GM21447 (cell line): ENCODE data around the gene DSCAM.
"Not testable (repeated sequence)": the region's sequence is repeated elsewhere in the genome, so short reads cannot be mapped to it uniquely, and the experiment has no call there.

Experiments
- ATAC-seq: cut with Tn5 transposase; IDR thresholded peaks from one replicate; pipeline ENCODE4 v1.9.1; 2021; ENCODE audit not compliant: unreplicated experiment

DSCAM gene

GRCh38 chr21:40846587-40847411 is at the start of gene DSCAM:
TSS of gene DSCAM (minus strand) at chr21:40847158. CDS start at chr21:40846661, 497 bp downstream.
- ATAC-seq, result no peak

GRCh38 chr21:40895697-40896096 is 48.7 kb upstream of the DSCAM start:
- ATAC-seq, result not testable (repeated sequence)

GRCh38 chr21:40886931-40887330 is 40.0 kb upstream of the DSCAM start:
- no peak for ATAC-seq

- no peak for ATAC-seq
Measured at GRCh38 chr21:40886006-40886405, 39.0 kb upstream of the DSCAM start.

- ATAC-seq, result no peak
Measured at GRCh38 chr21:40882192-40882915, 35.4 kb upstream of the DSCAM start.

GRCh38 chr21:40881767-40882166 is 34.8 kb upstream of the DSCAM start:
- no peak for ATAC-seq

- ATAC-seq, result no peak
Measured at GRCh38 chr21:40871099-40871498, 24.1 kb upstream of the DSCAM start.

GRCh38 chr21:40863839-40864238 is 16.9 kb upstream of the DSCAM start:
- no peak for ATAC-seq

- ATAC-seq, result no peak
Measured at GRCh38 chr21:40858517-40858916, 11.6 kb upstream of the DSCAM start.

- ATAC-seq, result no peak
Measured at GRCh38 chr21:40853956-40854688, 7.2 kb upstream of the DSCAM start.

- ATAC-seq, result no peak
Measured at GRCh38 chr21:40852563-40852962, 5.6 kb upstream of the DSCAM start.

- no peak for ATAC-seq
Measured at GRCh38 chr21:40851749-40852148, 4.8 kb upstream of the DSCAM start.

GRCh38 chr21:40850071-40850470 is 3.1 kb upstream of the DSCAM start:
- no peak for ATAC-seq

GRCh38 chr21:40847951-40848350 is 993 bp upstream of the DSCAM start:
- no peak for ATAC-seq

GRCh38 chr21:40846103-40846502 is 855 bp downstream of the DSCAM start:
- ATAC-seq, result no peak

GRCh38 chr21:40845441-40845995 is 1.4 kb downstream of the DSCAM start:
- ATAC-seq, result no peak

- ATAC-seq, result no peak
Measured at GRCh38 chr21:40844935-40845334, 2.0 kb downstream of the DSCAM start.

GRCh38 chr21:40842197-40842552 is 4.8 kb downstream of the DSCAM start:
- ATAC-seq, result no peak

GRCh38 chr21:40841524-40842196 is 5.3 kb downstream of the DSCAM start:
- ATAC-seq, result no peak

GRCh38 chr21:40840401-40841125 is 6.4 kb downstream of the DSCAM start:
- no peak for ATAC-seq
